DND-41 (cell line): ENCODE results near the gene MYO1E.

Experiments
- CTCF ChIP-seq: IDR thresholded peaks from 2 replicates; pipeline ENCODE4 v1.5.1; 2012; ENCODE audit warnings: borderline replicate concordance, low read length, moderate library complexity, mild to moderate bottlenecking; ENCODE audit not compliant: poor library complexity, severe bottlenecking; ENCODE audit errors: extremely low read depth
- EZH2 ChIP-seq: IDR thresholded peaks from 3 replicates; pipeline ENCODE4 v1.6.1; 2012; ENCODE audit warnings: borderline replicate concordance, low read depth, mild to moderate bottlenecking, moderate library complexity, low read length, inconsistent platforms; ENCODE audit not compliant: severe bottlenecking

- no peak for TF ChIP-seq CTCF
- TF ChIP-seq EZH2: no peak
Observed at GRCh38 chr15:59140422-59141226, 232.0 kb downstream of the MYO1E start.
